Measurements from ENCODE around the gene ATP1A1. TPM values are rescaled to one million over a fixed set of nuclear protein-coding genes. Genes with fewer than 3 reads are reported as not detected.
A peak's percentile ranks its signal among the peaks of the same experiment; 100 is the strongest.

The ATP1A1 gene
- total RNA-seq, 1 experiment from 2014 or later, result 286 TPM

DNA sequence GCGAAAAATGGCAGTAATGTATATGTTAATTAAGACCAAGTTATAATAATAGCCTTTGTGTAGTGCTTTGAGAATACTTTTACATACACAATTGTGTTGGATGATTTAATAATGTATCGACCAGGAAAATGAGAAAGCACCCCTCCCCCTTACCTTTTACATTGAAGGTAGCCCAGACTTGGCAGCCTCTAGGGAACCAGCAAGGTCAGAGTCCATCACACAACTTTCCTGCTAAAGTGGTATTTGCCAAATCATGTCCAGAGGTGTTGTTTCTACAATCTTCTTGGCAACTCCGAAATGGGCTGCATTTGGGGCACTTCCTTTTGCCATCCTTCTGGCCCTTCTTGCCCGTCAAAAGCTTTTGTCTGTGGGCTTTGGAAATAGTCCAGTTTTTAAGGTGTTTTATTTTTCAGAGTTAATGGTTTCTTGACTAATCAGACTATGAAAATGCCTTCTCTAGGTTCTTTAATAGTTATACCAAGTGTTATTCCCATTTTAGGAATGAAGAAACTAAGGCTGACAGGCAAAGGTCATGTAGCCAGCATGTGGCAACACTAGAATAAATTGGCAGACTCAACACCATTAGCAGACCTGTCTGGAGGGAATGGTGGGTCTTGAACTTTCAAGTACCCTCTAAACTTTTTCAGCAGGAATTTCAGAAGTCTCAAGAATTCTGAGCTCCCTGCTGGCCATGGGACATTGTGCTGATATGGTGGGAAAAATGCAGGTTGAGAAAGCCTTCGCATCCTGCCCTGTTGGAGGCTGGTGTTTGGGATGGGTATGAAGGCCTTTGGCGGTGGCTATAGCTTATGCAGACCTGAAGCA, 6.8 kb downstream of the ATP1A1 start:
- Mint-ChIP-seq H3K4me1 (peaks cover 73% of the 10 kb centered on the region), H3K4me3 (no peak overlapping the region), H3K9me3 (no peaks in the 10 kb centered on the region), H3K36me3 (peaks cover 11% of the 10 kb centered on the region), H3K27me3 (ENCODE audit: low read depth) (no peaks in the 10 kb centered on the region), H3K27ac (no peak overlapping the region)
- ChIA-PET CTCF (interaction anchor here (0.6 to 3.5 kb wide), 4 partner anchors 105 to 241 kb away, joined by 3 to 19 read pairs (median 4); no protein-coding TSS in a partner anchor), POLR2A (no interaction called here)
- TF ChIP-seq MXD4 (CRISPR knock-in tag; IDR thresholded peaks at IDR 0.05; ENCODE audit: borderline replicate concordance) (no peak), ZNF671 (CRISPR knock-in tag; IDR thresholded peaks at IDR 0.05) (no peak), NFE2L1 (CRISPR knock-in tag; IDR thresholded peaks at IDR 0.05) (no peak), ZNF219 (CRISPR knock-in tag; IDR thresholded peaks at IDR 0.05; ENCODE audit: borderline replicate concordance) (no peak), ZNF121 (CRISPR knock-in tag; IDR thresholded peaks at IDR 0.05) (no peak)
- TF ChIP-seq, protein P1, sequence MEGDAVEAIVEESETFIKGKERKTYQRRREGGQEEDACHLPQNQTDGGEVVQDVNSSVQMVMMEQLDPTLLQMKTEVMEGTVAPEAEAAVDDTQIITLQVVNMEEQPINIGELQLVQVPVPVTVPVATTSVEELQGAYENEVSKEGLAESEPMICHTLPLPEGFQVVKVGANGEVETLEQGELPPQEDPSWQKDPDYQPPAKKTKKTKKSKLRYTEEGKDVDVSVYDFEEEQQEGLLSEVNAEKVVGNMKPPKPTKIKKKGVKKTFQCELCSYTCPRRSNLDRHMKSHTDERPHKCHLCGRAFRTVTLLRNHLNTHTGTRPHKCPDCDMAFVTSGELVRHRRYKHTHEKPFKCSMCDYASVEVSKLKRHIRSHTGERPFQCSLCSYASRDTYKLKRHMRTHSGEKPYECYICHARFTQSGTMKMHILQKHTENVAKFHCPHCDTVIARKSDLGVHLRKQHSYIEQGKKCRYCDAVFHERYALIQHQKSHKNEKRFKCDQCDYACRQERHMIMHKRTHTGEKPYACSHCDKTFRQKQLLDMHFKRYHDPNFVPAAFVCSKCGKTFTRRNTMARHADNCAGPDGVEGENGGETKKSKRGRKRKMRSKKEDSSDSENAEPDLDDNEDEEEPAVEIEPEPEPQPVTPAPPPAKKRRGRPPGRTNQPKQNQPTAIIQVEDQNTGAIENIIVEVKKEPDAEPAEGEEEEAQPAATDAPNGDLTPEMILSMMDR (IDR thresholded peaks at IDR 0.05), result no peak
- TF ChIP-seq, protein P2, sequence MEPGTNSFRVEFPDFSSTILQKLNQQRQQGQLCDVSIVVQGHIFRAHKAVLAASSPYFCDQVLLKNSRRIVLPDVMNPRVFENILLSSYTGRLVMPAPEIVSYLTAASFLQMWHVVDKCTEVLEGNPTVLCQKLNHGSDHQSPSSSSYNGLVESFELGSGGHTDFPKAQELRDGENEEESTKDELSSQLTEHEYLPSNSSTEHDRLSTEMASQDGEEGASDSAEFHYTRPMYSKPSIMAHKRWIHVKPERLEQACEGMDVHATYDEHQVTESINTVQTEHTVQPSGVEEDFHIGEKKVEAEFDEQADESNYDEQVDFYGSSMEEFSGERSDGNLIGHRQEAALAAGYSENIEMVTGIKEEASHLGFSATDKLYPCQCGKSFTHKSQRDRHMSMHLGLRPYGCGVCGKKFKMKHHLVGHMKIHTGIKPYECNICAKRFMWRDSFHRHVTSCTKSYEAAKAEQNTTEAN (CRISPR knock-in tag; IDR thresholded peaks at IDR 0.05), result no peak
- no peak for DNase-seq (ENCODE audit: low spot score)
- ATAC-seq, result no peak; the same call in 1 of the 2 replicates

DNA sequence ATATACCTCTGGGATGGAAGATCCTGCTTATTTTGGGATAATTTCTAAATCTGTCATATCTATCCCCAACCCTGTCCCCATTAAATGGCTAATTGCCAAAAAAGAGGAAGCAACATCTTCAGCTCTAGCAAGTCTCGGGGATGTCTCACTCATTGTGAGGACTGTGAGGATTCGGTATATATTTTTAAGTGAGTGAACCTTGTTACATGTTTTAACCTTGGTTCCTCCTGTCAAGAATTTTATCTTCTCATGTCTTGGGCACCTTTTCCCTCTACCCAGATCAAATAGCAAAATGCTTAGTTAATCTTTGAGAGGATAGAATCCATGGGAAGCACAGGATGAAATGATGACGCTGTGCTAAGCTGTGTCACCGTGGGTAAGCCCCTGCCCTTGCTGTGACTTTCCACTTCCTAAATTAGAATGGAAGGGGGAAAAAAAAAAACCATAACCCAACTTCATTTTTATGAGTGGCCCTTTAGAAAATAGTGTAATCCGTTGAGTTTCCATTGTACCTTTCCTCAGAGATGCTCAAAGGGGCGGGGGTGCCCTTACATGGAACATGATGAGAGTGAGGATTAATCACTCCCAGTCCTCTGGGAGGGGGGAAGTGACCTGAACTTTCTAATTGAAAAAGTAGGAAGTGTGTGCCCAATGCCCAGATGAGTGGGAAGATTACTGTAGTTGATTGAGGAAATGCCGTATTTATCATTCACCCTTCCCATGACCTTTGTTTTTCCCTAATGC, 7.6 kb downstream of the ATP1A1 start:
- DNase-seq (ENCODE audit: low spot score), result no peak
- Mint-ChIP-seq H3K4me3 (no peak overlapping the region), H3K4me1 (peaks cover 65% of the 10 kb centered on the region), H3K36me3 (peaks cover 19% of the 10 kb centered on the region), H3K27me3 (ENCODE audit: low read depth) (no peaks in the 10 kb centered on the region), H3K9me3 (no peaks in the 10 kb centered on the region), H3K27ac (peak overlapping the region; percentile 75)
- ChIA-PET POLR2A (no interaction called here), CTCF (interaction anchor here (0.6 to 3.5 kb wide), 5 partner anchors 104 to 242 kb away, joined by 3 to 19 read pairs (median 4); no protein-coding TSS in a partner anchor)
- no peak for ATAC-seq
- TF ChIP-seq, protein P2 (CRISPR knock-in tag; IDR thresholded peaks at IDR 0.05), result no peak
- TF ChIP-seq MYBL2 (CRISPR knock-in tag; IDR thresholded peaks at IDR 0.05), result no peak
- no peak for TF ChIP-seq NR2C2 (CRISPR knock-in tag; IDR thresholded peaks at IDR 0.05)
- no peak for TF ChIP-seq NFE2L1 (CRISPR knock-in tag; IDR thresholded peaks at IDR 0.05)
- no peak for TF ChIP-seq GRHL2 (CRISPR knock-in tag; IDR thresholded peaks at IDR 0.05; ENCODE audit: insufficient replicate concordance, severe bottlenecking)
- TF ChIP-seq CREM (CRISPR knock-in tag; IDR thresholded peaks at IDR 0.05), result no peak
- TF ChIP-seq, protein P3, sequence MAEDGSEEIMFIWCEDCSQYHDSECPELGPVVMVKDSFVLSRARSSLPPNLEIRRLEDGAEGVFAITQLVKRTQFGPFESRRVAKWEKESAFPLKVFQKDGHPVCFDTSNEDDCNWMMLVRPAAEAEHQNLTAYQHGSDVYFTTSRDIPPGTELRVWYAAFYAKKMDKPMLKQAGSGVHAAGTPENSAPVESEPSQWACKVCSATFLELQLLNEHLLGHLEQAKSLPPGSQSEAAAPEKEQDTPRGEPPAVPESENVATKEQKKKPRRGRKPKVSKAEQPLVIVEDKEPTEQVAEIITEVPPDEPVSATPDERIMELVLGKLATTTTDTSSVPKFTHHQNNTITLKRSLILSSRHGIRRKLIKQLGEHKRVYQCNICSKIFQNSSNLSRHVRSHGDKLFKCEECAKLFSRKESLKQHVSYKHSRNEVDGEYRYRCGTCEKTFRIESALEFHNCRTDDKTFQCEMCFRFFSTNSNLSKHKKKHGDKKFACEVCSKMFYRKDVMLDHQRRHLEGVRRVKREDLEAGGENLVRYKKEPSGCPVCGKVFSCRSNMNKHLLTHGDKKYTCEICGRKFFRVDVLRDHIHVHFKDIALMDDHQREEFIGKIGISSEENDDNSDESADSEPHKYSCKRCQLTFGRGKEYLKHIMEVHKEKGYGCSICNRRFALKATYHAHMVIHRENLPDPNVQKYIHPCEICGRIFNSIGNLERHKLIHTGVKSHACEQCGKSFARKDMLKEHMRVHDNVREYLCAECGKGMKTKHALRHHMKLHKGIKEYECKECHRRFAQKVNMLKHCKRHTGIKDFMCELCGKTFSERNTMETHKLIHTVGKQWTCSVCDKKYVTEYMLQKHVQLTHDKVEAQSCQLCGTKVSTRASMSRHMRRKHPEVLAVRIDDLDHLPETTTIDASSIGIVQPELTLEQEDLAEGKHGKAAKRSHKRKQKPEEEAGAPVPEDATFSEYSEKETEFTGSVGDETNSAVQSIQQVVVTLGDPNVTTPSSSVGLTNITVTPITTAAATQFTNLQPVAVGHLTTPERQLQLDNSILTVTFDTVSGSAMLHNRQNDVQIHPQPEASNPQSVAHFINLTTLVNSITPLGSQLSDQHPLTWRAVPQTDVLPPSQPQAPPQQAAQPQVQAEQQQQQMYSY (CRISPR knock-in tag; IDR thresholded peaks at IDR 0.05), result no peak
- TF ChIP-seq, protein P4, sequence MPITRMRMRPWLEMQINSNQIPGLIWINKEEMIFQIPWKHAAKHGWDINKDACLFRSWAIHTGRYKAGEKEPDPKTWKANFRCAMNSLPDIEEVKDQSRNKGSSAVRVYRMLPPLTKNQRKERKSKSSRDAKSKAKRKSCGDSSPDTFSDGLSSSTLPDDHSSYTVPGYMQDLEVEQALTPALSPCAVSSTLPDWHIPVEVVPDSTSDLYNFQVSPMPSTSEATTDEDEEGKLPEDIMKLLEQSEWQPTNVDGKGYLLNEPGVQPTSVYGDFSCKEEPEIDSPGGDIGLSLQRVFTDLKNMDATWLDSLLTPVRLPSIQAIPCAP (CRISPR knock-in tag; IDR thresholded peaks at IDR 0.05), result no peak
- TF ChIP-seq, protein P5, sequence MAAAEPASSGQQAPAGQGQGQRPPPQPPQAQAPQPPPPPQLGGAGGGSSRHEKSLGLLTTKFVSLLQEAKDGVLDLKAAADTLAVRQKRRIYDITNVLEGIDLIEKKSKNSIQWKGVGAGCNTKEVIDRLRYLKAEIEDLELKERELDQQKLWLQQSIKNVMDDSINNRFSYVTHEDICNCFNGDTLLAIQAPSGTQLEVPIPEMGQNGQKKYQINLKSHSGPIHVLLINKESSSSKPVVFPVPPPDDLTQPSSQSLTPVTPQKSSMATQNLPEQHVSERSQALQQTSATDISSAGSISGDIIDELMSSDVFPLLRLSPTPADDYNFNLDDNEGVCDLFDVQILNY (CRISPR knock-in tag; IDR thresholded peaks at IDR 0.05), result no peak
- TF ChIP-seq JAZF1 (CRISPR knock-in tag; IDR thresholded peaks at IDR 0.05), result no peak
- TF ChIP-seq, protein P6, sequence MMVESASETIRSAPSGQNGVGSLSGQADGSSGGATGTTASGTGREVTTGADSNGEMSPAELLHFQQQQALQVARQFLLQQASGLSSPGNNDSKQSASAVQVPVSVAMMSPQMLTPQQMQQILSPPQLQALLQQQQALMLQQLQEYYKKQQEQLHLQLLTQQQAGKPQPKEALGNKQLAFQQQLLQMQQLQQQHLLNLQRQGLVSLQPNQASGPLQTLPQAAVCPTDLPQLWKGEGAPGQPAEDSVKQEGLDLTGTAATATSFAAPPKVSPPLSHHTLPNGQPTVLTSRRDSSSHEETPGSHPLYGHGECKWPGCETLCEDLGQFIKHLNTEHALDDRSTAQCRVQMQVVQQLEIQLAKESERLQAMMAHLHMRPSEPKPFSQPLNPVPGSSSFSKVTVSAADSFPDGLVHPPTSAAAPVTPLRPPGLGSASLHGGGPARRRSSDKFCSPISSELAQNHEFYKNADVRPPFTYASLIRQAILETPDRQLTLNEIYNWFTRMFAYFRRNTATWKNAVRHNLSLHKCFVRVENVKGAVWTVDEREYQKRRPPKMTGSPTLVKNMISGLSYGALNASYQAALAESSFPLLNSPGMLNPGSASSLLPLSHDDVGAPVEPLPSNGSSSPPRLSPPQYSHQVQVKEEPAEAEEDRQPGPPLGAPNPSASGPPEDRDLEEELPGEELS (CRISPR knock-in tag; IDR thresholded peaks at IDR 0.05), result no peak
- TF ChIP-seq FOXK1 (CRISPR knock-in tag; IDR thresholded peaks at IDR 0.05), result no peak
